Endothelial cell of umbilical vein (primary cell): ENCODE measurements around the gene ZBTB22. TPM values are rescaled to one million over a fixed set of nuclear protein-coding genes. Genes with fewer than 3 reads are reported as not detected.

ENCODE experiments used
- BruUV-seq: library from RNA; stranded (reverse); fragments of 400-500 nt; replicated peaks from 2 replicates; lab custom pipeline; 2021; lab: Mats Ljungman, UMichigan
- CTCF ChIA-PET: fragments of 300-600, 350-600 bp; sonication (Branson Sonifier 250); formaldehyde crosslinking; loops from one replicate; lab custom pipeline; 2021; ENCODE audit warnings: antibody characterized with exemption, inconsistent platforms; lab: Charles Lee
- POLR2A ChIA-PET: fragments of 300-600, 350-600 bp; sonication (Branson Sonifier 250); formaldehyde crosslinking; loops from one replicate; lab custom pipeline; 2021; ENCODE audit warnings: antibody characterized with exemption, inconsistent platforms; lab: Charles Lee
- DNase-seq: peaks from one replicate; pipeline ENCODE4 v3.0.0-alpha.2; 2011; ENCODE audit warnings: low read depth, low spot score
- FAIRE-seq: peaks from 2 replicates; lab custom pipeline; 2011; peaks lifted over from hg19 to GRCh38; lab: Jason Lieb, UNC
- H2AFZ ChIP-seq: 2 replicates; pipeline ENCODE4 v1.6.0; 2012; ENCODE audit warnings: low read depth, low read length, control low read depth, inconsistent platforms
- H3K27ac ChIP-seq: 2 replicates; pipeline ENCODE4 v1.5.1; 2011; ENCODE audit warnings: low read depth, mild to moderate bottlenecking, control low read depth, low read length, moderate library complexity; ENCODE audit not compliant: insufficient read depth
- H3K27me3 ChIP-seq, 2 experiments: 2 replicates each; pipeline versions ENCODE4 v1.6.0 to v1.6.1; 2011; ENCODE audit warnings: low read length in 2 of 2, mixed read lengths in 1 of 2; ENCODE audit not compliant: control insufficient read depth in 2 of 2, insufficient read depth in 2 of 2
- H3K36me3 ChIP-seq, 2 experiments: 2 replicates in 1 of 2; 3 replicates in 1 of 2; pipeline ENCODE4 v1.5.1; 2011; ENCODE audit warnings: low read length in 2 of 2, mild to moderate bottlenecking in 1 of 2, moderate library complexity in 1 of 2; ENCODE audit not compliant: control insufficient read depth in 2 of 2, insufficient read depth in 2 of 2; ENCODE audit errors: extremely low read depth in 1 of 2
- H3K4me1 ChIP-seq: 3 replicates; pipeline ENCODE4 v1.5.1; 2011; ENCODE audit warnings: mild to moderate bottlenecking, low read length; ENCODE audit not compliant: control insufficient read depth, insufficient read depth; ENCODE audit errors: extremely low read depth
- H3K4me2 ChIP-seq: 2 replicates; pipeline ENCODE4 v1.6.1; 2011; ENCODE audit warnings: low read length, control low read depth, mixed read lengths; ENCODE audit not compliant: insufficient read depth
- H3K4me3 ChIP-seq, 3 experiments: fragments of 200-600 bp in 1 of 3; sonication (generic), shearing (Covaris generic) in 1 of 3; replicated peaks in 1 of 3; 2 replicates each; pipeline ENCODE4 v1.5.1; 2011 to 2016; ENCODE audit warnings: control low read depth in 3 of 3, low read length in 3 of 3, mild to moderate bottlenecking in 2 of 3, inconsistent platforms in 1 of 3, low read depth in 1 of 3, moderate library complexity in 1 of 3; ENCODE audit not compliant: insufficient read depth in 1 of 3
- H3K79me2 ChIP-seq: 2 replicates; pipeline ENCODE4 v1.6.0; 2012; ENCODE audit warnings: low read length, inconsistent platforms; ENCODE audit not compliant: control insufficient read depth, insufficient read depth
- H3K9ac ChIP-seq: replicated peaks from 2 replicates; pipeline ENCODE3; 2011; ENCODE audit warnings: low read length, control low read depth; ENCODE audit not compliant: insufficient read depth; ENCODE audit errors: extremely low read depth
- H3K9me1 ChIP-seq: replicated peaks from 3 replicates; pipeline ENCODE4 v1.6.0; 2011; ENCODE audit warnings: mild to moderate bottlenecking, low read length; ENCODE audit not compliant: control insufficient read depth, insufficient read depth; ENCODE audit errors: extremely low read depth
- H3K9me3 ChIP-seq: replicated peaks from 2 replicates; pipeline ENCODE4 v1.5.1; 2012; ENCODE audit warnings: low read length, inconsistent platforms; ENCODE audit not compliant: control insufficient read depth, insufficient read depth
- H4K20me1 ChIP-seq: replicated peaks from 2 replicates; pipeline ENCODE3; 2011; ENCODE audit warnings: mild to moderate bottlenecking, low read length; ENCODE audit not compliant: control insufficient read depth, insufficient read depth; ENCODE audit errors: extremely low read depth
- CTCF ChIP-seq, 2 donors: IDR thresholded peaks; 1 replicate in 1 of 2; 2 replicates in 1 of 2; pipeline ENCODE4 v1.5.1; 2011; ENCODE audit warnings: low read length in 2 of 2, mild to moderate bottlenecking in 2 of 2, moderate library complexity in 2 of 2, control low read depth in 1 of 2, inconsistent platforms in 1 of 2, low read depth in 1 of 2; ENCODE audit not compliant: insufficient read depth in 1 of 2; ENCODE audit errors: extremely low read depth in 1 of 2
- EZH2 ChIP-seq: IDR thresholded peaks from 2 replicates; pipeline ENCODE4 v1.6.1; 2012; ENCODE audit warnings: borderline replicate concordance, low read depth, mild to moderate bottlenecking, moderate library complexity, low read length, inconsistent platforms; ENCODE audit not compliant: severe bottlenecking
- FOS ChIP-seq: IDR thresholded peaks from 2 replicates; pipeline ENCODE4 v1.6.1; 2011; ENCODE audit warnings: mild to moderate bottlenecking, low read length, moderate library complexity, borderline replicate concordance; ENCODE audit not compliant: insufficient read depth
- GATA2 ChIP-seq: IDR thresholded peaks from 2 replicates; pipeline ENCODE4 v1.7.0; 2011; ENCODE audit warnings: low read depth, mild to moderate bottlenecking, moderate library complexity, mixed read lengths, low read length; ENCODE audit not compliant: insufficient read length, insufficient read depth
- JUN ChIP-seq: IDR thresholded peaks from 2 replicates; pipeline ENCODE4 v1.6.1; 2011; ENCODE audit warnings: borderline replicate concordance, low read depth; ENCODE audit not compliant: insufficient read length, insufficient read depth
- MAX ChIP-seq: IDR thresholded peaks from 2 replicates; pipeline ENCODE4 v1.6.1; 2011; ENCODE audit not compliant: insufficient read depth, insufficient read length
- MYC ChIP-seq: IDR thresholded peaks from one replicate; pipeline ENCODE4 v1.6.1; 2011; ENCODE audit warnings: mild to moderate bottlenecking, low read depth, low read length
- POLR2A ChIP-seq: IDR thresholded peaks from 2 replicates; pipeline ENCODE4 v1.6.1; 2012; ENCODE audit warnings: low read depth, mild to moderate bottlenecking, control low read depth, low read length
- POLR2AphosphoS5 ChIP-seq: IDR thresholded peaks from 2 replicates; pipeline ENCODE4 v1.6.1; 2012; ENCODE audit warnings: low read depth, mild to moderate bottlenecking, control low read depth, low read length, moderate library complexity; ENCODE audit not compliant: insufficient read depth
- dilution Hi-C: fragments of 300-500 bp; cut with MboI; formaldehyde crosslinking; loops from one replicate; pipeline ENCODE4 v1.15.0; 2019; ENCODE audit warnings: low sequenced_read_pairs; ENCODE audit not compliant: extremely low pct_ligation_motif_present
- intact Hi-C: fragments of 100-400 bp; cut with micrococcal nuclease; formaldehyde crosslinking; loops from one replicate; pipeline ENCODE4 v1.10.0; 2022
- polyA plus RNA-seq, 4 experiments: library from polyadenylated mRNA; depleted of rRNA in 3 of 4; stranded (reverse) in 3 of 4; unstranded in 1 of 4; fragments of >200 nt; gene quantifications; 2 replicates each; pipeline versions ENCODE4 v1.2.1 to v1.2.3, GENCODE V29; 2011 to 2012; ENCODE audit warnings: missing spikeins in 1 of 4
- total RNA-seq: library from RNA; stranded (reverse); gene quantifications from 2 replicates; pipeline ENCODE4 v1.2.3, GENCODE V29; 2021

ZBTB22 gene
- total and polyA plus RNA-seq, 2 donors (not counting 3 experiments of a cell fraction or from before 2014, with no cell fraction given), result 12.6 to 15.4 TPM

GRCh38 chr6:33288141-33288920, 29.2 kb downstream of the ZBTB22 start:
- Histone ChIP-seq H2AFZ (peak overlapping the region; percentile 48), H3K4me1 (peaks cover 13% of the 10 kb centered on the region), H3K27ac (peak overlapping the region; percentile 16), H3K4me3 (peak overlapping the region; percentile 59 to 96 (median 88)), H3K9me3 (no peaks in the 10 kb centered on the region), H4K20me1 (no peaks in the 10 kb centered on the region), H3K4me2 (peak overlapping the region; percentile 79), H3K9me1 (no peaks in the 10 kb centered on the region), H3K79me2 (peaks cover 27% of the 10 kb centered on the region), H3K27me3 (no peaks in the 10 kb centered on the region), H3K36me3 (peaks cover 12 to 30% of the 10 kb centered on the region in 2 experiments), H3K9ac (peak overlapping the region; percentile 65)
- dilution Hi-C loops (no loop called here), intact Hi-C loops (no loop called here)
- BruUV-seq, result TSS peak; percentile 60
- no peak for TF ChIP-seq GATA2
- TF ChIP-seq FOS, result no peak
- TF ChIP-seq POLR2A, result no peak
- no peak for TF ChIP-seq CTCF (IDR thresholded peaks at IDR 0.05; ENCODE audit: extremely low read depth in 1 of 2, insufficient read depth in 1 of 2, low read depth in 1 of 2, low read length in 2 of 2)
- no peak for TF ChIP-seq POLR2AphosphoS5
- TF ChIP-seq EZH2, result no peak
- no peak for TF ChIP-seq JUN
- TF ChIP-seq MYC, result no peak
- no peak for TF ChIP-seq MAX
- FAIRE-seq, result no peak
- ChIA-PET CTCF (interaction anchor here (0.9 to 2.1 kb wide), 7 partner anchors 9 to 30 kb away, joined by 3 to 17 read pairs (median 6); partner anchors contain the start of genes B3GALT4, RGL2 and ZBTB22), POLR2A (interaction anchor here (1.6 to 1.7 kb wide), 2 partner anchors 17 to 35 kb away, joined by 5 to 6 read pairs; partner anchors contain the start of genes RPS18 and VPS52)
- no peak for DNase-seq
